ENCODE measurements around the gene CARD14. TPM values are rescaled to one million over a fixed set of nuclear protein-coding genes. Genes with fewer than 3 reads are reported as not detected.
A peak's percentile ranks its signal among the peaks of the same experiment; 100 is the strongest.
"Not testable (repeated sequence)": the region's sequence is repeated elsewhere in the genome, so short reads cannot be mapped to it uniquely, and the experiment has no call there.

CARD14 gene
- total RNA-seq, 1 donor from 2014 or later = not detected

DNA sequence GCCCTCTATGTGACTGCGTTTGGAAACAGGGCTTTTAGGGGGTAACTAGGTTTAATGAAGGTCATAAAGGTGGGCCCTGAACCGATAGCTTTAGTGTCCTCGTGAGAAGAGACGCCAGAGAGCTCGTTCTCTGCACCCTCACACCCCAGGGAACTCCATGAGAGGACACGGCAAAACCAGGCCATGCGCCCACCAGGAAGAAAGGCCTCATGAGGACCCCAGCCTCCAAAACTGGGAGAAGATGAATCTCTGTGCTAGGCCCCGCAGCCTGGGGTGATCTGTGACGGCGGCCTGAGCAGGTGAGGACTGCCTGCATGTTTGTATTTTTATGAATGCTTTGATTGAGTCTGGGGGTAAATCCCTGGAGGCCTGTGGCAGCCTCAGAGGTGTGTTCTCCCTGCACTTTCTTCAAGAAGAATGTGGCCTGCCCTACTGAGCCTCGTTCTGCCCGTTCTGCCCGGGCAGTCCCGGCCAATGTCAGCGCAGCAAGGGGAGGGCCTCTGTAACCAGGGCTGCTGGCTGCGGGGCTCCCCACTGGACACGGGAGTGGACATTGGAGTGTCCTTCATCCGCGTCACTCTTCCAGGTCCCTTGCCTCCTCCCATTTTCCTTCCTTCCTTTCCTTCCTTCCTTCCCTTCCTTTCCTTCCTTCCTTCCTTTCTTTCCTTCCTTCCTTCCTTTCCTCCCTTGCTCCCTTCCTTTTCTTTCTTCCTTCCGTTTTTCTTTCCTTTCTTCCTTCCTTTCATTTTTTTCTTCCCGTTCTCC lies 84.0 kb downstream of the CARD14 start:
- no peak overlapping the region for H3K4me3 Mint-ChIP-seq
- no peaks in the 10 kb centered on the region for H3K27me3 Mint-ChIP-seq
- DNase-seq (no peak), ATAC-seq (ENCODE audit: low read depth) (no peak)
- no peaks in the 10 kb centered on the region for H3K9me3 Mint-ChIP-seq
- TF ChIP-seq, protein P1, sequence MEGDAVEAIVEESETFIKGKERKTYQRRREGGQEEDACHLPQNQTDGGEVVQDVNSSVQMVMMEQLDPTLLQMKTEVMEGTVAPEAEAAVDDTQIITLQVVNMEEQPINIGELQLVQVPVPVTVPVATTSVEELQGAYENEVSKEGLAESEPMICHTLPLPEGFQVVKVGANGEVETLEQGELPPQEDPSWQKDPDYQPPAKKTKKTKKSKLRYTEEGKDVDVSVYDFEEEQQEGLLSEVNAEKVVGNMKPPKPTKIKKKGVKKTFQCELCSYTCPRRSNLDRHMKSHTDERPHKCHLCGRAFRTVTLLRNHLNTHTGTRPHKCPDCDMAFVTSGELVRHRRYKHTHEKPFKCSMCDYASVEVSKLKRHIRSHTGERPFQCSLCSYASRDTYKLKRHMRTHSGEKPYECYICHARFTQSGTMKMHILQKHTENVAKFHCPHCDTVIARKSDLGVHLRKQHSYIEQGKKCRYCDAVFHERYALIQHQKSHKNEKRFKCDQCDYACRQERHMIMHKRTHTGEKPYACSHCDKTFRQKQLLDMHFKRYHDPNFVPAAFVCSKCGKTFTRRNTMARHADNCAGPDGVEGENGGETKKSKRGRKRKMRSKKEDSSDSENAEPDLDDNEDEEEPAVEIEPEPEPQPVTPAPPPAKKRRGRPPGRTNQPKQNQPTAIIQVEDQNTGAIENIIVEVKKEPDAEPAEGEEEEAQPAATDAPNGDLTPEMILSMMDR (IDR thresholded peaks at IDR 0.05) = no peak
- POLR2A ChIA-PET = interaction anchor here (1.0 kb wide), 1 partner anchor 108 kb away, joined by 3 read pairs; no protein-coding TSS in a partner anchor
- peak overlapping the region; percentile 67 for H3K27ac Mint-ChIP-seq
- H3K36me3 Mint-ChIP-seq (ENCODE audit: low read depth) = no peaks in the 10 kb centered on the region
- CTCF ChIA-PET = interaction anchor here (0.7 to 4.0 kb wide), 3 partner anchors 34 to 67 kb away, joined by 3 to 37 read pairs (median 3); no protein-coding TSS in a partner anchor
- peaks cover 32% of the 10 kb centered on the region for H3K4me1 Mint-ChIP-seq
- intact Hi-C loops (cut with micrococcal nuclease) = loop anchor here (1.0 to 10.0 kb wide), 4 partner anchors 9 to 249 kb away; no protein-coding TSS in a partner anchor

DNA sequence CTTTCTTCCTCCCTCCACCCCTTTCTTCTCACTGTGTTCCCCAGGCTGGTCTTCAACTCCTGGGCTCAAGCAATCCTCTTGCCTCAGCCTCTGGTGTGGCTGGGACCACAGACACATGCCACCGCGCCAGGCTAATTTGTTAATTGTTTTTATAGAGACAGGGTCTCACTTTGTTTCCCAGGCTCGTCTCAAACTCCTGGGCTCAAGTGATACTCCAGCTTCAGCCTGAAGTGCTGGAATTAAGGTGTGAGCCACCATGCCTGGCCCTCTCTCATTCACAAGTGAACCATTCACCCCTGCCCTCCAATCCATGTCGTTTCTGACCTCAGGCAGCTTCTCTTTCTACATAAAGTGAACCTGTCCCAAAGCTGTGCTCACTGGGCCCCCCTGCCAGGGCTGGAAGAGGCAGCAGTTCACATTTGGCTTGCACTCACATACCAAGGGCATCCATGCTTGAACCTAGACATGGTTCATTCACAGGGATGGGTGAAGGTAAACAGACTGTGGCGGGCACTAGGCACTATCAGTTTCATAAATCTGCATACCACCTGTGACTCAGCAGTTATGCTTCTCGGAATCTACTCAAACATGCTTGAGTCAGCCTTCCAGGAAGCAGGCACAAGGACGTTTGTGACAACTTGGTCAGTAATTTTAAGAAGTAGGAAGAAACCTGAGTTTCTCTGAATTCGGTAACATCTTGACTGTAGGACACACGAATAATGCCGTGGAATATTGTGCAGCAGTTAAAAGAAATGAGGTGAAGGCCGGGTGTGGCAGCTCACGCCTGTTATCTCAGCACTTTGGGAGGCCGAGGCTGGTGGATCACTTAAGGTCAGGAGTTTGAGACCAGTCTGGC lies 84.8 kb downstream of the CARD14 start:
- Mint-ChIP-seq H3K36me3 (ENCODE audit: low read depth) (no peaks in the 10 kb centered on the region), H3K4me3 (peak overlapping the region; percentile 50), H3K27ac (peak overlapping the region; percentile 67), H3K4me1 (peaks cover 40% of the 10 kb centered on the region), H3K27me3 (no peaks in the 10 kb centered on the region), H3K9me3 (no peaks in the 10 kb centered on the region)
- POLR2A ChIA-PET = interaction anchor here (0.7 to 1.0 kb wide), 3 partner anchors 9 to 1615 kb away, joined by 3 to 8 read pairs (median 3); no protein-coding TSS in a partner anchor
- DNase-seq (no peak), ATAC-seq (ENCODE audit: low read depth) (peak; percentile 74)
- TF ChIP-seq, protein P1 (IDR thresholded peaks at IDR 0.05) = no peak
- intact Hi-C loops (cut with micrococcal nuclease) = loop anchor here (1.0 to 10.0 kb wide), 2 partner anchors 9 to 250 kb away; no protein-coding TSS in a partner anchor
- CTCF ChIA-PET = interaction anchor here (4.0 kb wide), 1 partner anchor 58 kb away, joined by 37 read pairs; no protein-coding TSS in a partner anchor

- peaks cover 44% of the 10 kb centered on the region for H3K4me1 Mint-ChIP-seq
- no peak overlapping the region for H3K27ac Mint-ChIP-seq
- H3K9me3 Mint-ChIP-seq = no peaks in the 10 kb centered on the region
- H3K4me3 Mint-ChIP-seq = no peak overlapping the region
- ChIA-PET POLR2A (interaction anchor here (1.2 kb wide), 1 partner anchor 79 kb away, joined by 4 read pairs; no protein-coding TSS in a partner anchor), CTCF (no interaction called here)
- TF ChIP-seq, protein P1 (IDR thresholded peaks at IDR 0.05) = no peak
- DNase-seq = no peak
- no peaks in the 10 kb centered on the region for H3K27me3 Mint-ChIP-seq
- H3K36me3 Mint-ChIP-seq (ENCODE audit: low read depth) = no peaks in the 10 kb centered on the region
- no peak for ATAC-seq (ENCODE audit: low read depth)
- intact Hi-C loops (cut with micrococcal nuclease) = loop anchor here (10.0 kb wide), 1 partner anchor 251 kb away; no protein-coding TSS in a partner anchor
Observed at GRCh38 chr17:80256034-80256350, 86.2 kb downstream of the CARD14 start.

DNA sequence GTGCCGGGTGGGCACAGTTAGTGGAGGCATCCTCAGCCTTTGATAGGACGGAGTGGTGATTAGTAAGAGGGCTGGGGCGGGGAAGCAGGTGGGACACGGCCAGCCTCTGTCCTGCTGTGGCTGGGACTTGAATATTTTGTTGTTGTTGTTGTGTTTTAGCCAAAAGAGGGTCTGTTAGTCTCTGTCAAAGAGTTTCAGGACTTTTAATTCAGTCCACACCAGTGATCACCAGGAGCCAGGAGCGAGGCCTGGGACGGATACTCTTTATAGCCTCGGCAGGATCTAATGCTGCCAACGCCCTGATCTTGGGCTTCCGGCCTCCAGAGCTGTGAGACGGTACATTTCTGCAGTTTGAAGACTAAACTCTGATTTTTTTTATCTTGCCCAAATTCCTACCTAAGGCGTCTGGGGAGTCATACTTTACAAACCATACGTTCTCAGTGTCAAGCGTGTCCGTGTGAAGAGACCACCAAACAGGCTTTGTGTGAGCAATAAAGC lies 87.9 kb downstream of the CARD14 start:
- H3K27ac Mint-ChIP-seq = peak overlapping the region; percentile 94
- H3K4me1 Mint-ChIP-seq = peaks cover 57% of the 10 kb centered on the region
- TF ChIP-seq, protein P1 (IDR thresholded peaks at IDR 0.05) = no peak
- no peak for ATAC-seq (ENCODE audit: low read depth)
- ChIA-PET CTCF (no interaction called here), POLR2A (interaction anchor here (0.5 kb wide), 1 partner anchor 9 kb away, joined by 3 read pairs; no protein-coding TSS in a partner anchor)
- intact Hi-C loops (cut with micrococcal nuclease) = loop anchor here (10.0 kb wide), 1 partner anchor 253 kb away; no protein-coding TSS in a partner anchor
- no peak overlapping the region for H3K4me3 Mint-ChIP-seq
- no peak for DNase-seq
- no peaks in the 10 kb centered on the region for H3K27me3 Mint-ChIP-seq
- H3K36me3 Mint-ChIP-seq (ENCODE audit: low read depth) = no peaks in the 10 kb centered on the region
- no peaks in the 10 kb centered on the region for H3K9me3 Mint-ChIP-seq

DNA sequence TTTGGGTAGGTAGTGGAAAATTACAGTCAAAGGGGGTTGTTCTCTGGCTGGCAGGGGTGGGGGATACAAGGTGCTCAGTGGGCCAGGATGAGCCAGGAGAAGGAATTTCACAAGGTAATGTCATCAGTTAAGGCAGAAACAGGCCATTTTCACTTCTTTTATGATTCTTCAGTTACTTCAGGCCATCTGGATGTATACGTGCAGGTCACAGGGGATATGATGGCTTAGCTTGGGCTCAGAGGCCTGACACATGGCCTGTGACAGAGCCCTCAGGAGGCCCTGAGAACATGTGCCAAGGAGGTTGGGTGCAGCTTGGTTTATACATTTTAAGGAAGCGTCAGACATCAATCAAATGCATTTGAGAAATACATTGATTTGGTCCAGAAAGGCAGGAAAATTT lies 88.5 kb downstream of the CARD14 start:
- POLR2A ChIA-PET = interaction anchor here (0.5 kb wide), 1 partner anchor 9 kb away, joined by 3 read pairs; no protein-coding TSS in a partner anchor
- CTCF ChIA-PET, DNase-seq: not testable (repeated sequence)

More for the DNA sequence above, 88.5 kb downstream of the CARD14 start:
- Mint-ChIP-seq H3K4me3 (peak overlapping the region; percentile 52), H3K27ac (peak overlapping the region; percentile 94), H3K4me1 (peaks cover 59% of the 10 kb centered on the region)
- intact Hi-C loops (cut with micrococcal nuclease) = loop anchor here (10.0 kb wide), 1 partner anchor 253 kb away; no protein-coding TSS in a partner anchor
- H3K9me3 Mint-ChIP-seq; ATAC-seq (ENCODE audit: low read depth); H3K27me3 Mint-ChIP-seq; H3K36me3 Mint-ChIP-seq (ENCODE audit: low read depth): not testable (repeated sequence)

All from activated B cell treated with CpG ODN at 0.5 μM for 24 hours (primary cell).